ENCODE results near the gene MZT2A. TPM values are rescaled to one million over a fixed set of nuclear protein-coding genes. Genes with fewer than 3 reads are reported as not detected.
"Not testable (repeated sequence)": the region's sequence is repeated elsewhere in the genome, so short reads cannot be mapped to it uniquely, and the experiment has no call there.

The MZT2A gene
- total and polyA plus RNA-seq, 12 donors = 12.4 to 226 (median 127) TPM

- TF ChIP-seq POLR2A (IDR thresholded peaks at IDR 0.05) = no peak
- TF ChIP-seq CTCF (IDR thresholded peaks at IDR 0.05) = no peak
- Histone ChIP-seq H3K9me3 (replicated peaks in 1 of 3) (no peaks in the 10 kb centered on the region), H3K4me1 (replicated peaks in 1 of 2) (peaks cover 0 to 8% of the 10 kb centered on the region in 2 donors), H3K27me3 (no peaks in the 10 kb centered on the region), H3K4me3 (no peak overlapping the region), H3K36me3 (replicated peaks in 1 of 2) (peaks cover 0 to 15% of the 10 kb centered on the region in 2 donors), H3K27ac (no peak overlapping the region)
- intact Hi-C loops (cut with DNase I) = no loop called here
- WGBS, 4 donors = 71 to 78% (median 76%) methylated on average over 4 to 10 of the region's 10 CpGs; no CpG with 5 or more reads in 1 of the 4 donors
- DNase-seq = no peak
These were observed 23.8 kb upstream of the MZT2A start for GRCh38 chr2:131516011-131516410.

- H3K4me3 ChIP-seq; H3K4me1 ChIP-seq (replicated peaks in 1 of 2); DNase-seq; H3K9me3 ChIP-seq (replicated peaks in 1 of 3); intact Hi-C loops (cut with DNase I); H3K27ac ChIP-seq; H3K27me3 ChIP-seq: not testable (repeated sequence)
- 84 to 97% (median 90%) methylated on average over 2 to 14 of the region's 14 CpGs for WGBS, 4 donors
- peaks cover 0 to 15% of the 10 kb centered on the region in 2 donors for H3K36me3 ChIP-seq (replicated peaks in 1 of 2)
These were observed 23.0 kb upstream of the MZT2A start for GRCh38 chr2:131515235-131515634.

- H3K4me1 ChIP-seq (replicated peaks in 1 of 2); H3K27ac ChIP-seq; intact Hi-C loops (cut with DNase I); H3K27me3 ChIP-seq; H3K36me3 ChIP-seq (replicated peaks in 1 of 2); H3K9me3 ChIP-seq (replicated peaks in 1 of 3); DNase-seq; H3K4me3 ChIP-seq: not testable (repeated sequence)
- WGBS, 4 donors = 73 to 94% (median 76%) methylated on average over 14 to 15 of the region's 15 CpGs
These were observed 22.4 kb upstream of the MZT2A start for GRCh38 chr2:131514408-131515166.

GRCh38 chr2:131511969-131512870 is 20.0 kb upstream of the MZT2A start:
- H3K4me3 ChIP-seq; H3K9me3 ChIP-seq (replicated peaks in 1 of 3); intact Hi-C loops (cut with DNase I); H3K4me1 ChIP-seq (replicated peaks in 1 of 2); H3K27me3 ChIP-seq: not testable (repeated sequence)
- peak in 3 of 7 donors; percentile 27 to 42 (median 33) for DNase-seq
- 61 to 87% (median 68%) methylated on average over 3 to 14 of the region's 17 CpGs for WGBS, 4 donors
- peaks cover 0 to 18% of the 10 kb centered on the region in 2 donors for H3K36me3 ChIP-seq (replicated peaks in 1 of 2)
- peak overlapping the region in 3 of 5 donors; percentile 47 to 73 (median 64) for H3K27ac ChIP-seq

- H3K27me3 ChIP-seq; H3K9me3 ChIP-seq (replicated peaks in 1 of 3); intact Hi-C loops (cut with DNase I); H3K4me1 ChIP-seq (replicated peaks in 1 of 2); H3K4me3 ChIP-seq: not testable (repeated sequence)
- peak in 4 of 6 experiments; percentile 10 to 20 (median 15) for TF ChIP-seq CTCF (IDR thresholded peaks at IDR 0.05)
- peaks cover 0 to 25% of the 10 kb centered on the region in 2 donors for H3K36me3 ChIP-seq (replicated peaks in 1 of 2)
- DNase-seq = peak in 6 of 7 donors; percentile 77 to 93 (median 90)
- 65 to 79% (median 69%) methylated on average over 15 to 22 of the region's 22 CpGs for WGBS, 4 donors
- peak overlapping the region in 3 of 5 donors; percentile 47 to 73 (median 64) for H3K27ac ChIP-seq
These were observed 19.2 kb upstream of the MZT2A start for GRCh38 chr2:131511291-131511968.
